ENCODE measurements around the gene IFNA7.
"Not testable (repeated sequence)": the region's sequence is repeated elsewhere in the genome, so short reads cannot be mapped to it uniquely, and the experiment has no call there.

The IFNA7 gene

GRCh38 chr9:21202105-21202504 lies at the start of gene IFNA7:
Gene IFNA7, minus strand, starts transcription at chr9:21202205. Its CDS starts 40 bp downstream, at chr9:21202165.
- not testable (repeated sequence) for DNase-seq (ENCODE audit: low read depth in 1 of 2, low spot score in 1 of 2)

DNA sequence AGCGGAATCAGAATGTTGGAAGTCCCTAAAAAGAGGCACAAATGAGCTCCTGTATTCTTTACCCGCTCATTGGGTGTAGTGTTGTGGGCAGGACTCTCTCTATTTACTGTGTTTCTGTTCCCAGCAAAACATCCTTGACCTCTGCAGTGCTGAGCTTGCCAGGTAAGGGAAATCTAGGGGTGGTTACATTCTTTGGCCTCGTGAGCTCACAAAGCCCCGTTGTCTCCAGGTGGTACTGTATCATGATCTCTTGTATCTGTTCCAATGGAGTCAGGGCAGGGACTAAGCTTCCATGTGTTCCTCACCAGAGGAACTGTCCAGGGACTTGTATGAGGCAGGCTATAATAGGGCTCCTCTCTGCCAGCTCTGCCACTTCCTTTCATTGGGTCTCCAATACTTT lies 49.6 kb upstream of the IFNA7 start:
- DNase-seq (ENCODE audit: low read depth in 1 of 2, low spot score in 1 of 2): no peak

DNA sequence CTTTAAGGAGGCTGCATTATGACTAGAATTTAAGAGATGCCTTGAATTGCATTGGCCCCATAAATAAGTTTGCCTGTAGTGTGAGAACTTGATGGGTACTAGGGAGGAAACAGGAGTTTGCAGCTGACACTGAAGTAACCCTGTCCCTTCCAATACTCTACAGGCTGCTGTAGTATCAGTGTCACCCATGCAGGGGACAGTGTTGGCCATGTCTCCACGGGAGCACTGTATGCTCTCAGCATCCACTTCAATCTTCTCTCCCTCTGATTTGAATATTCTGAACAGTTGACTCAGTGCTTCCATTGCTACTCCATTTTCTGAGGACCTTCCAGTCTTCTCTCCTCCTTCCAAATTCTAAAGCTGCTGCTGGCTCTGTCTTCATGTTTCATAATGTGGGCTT lies 49.2 kb upstream of the IFNA7 start:
- DNase-seq (ENCODE audit: low read depth in 1 of 2, low spot score in 1 of 2): no peak

- no peak for DNase-seq (ENCODE audit: low read depth in 1 of 2, low spot score in 1 of 2)
Observed at GRCh38 chr9:21244836-21245235, 42.8 kb upstream of the IFNA7 start.

DNA sequence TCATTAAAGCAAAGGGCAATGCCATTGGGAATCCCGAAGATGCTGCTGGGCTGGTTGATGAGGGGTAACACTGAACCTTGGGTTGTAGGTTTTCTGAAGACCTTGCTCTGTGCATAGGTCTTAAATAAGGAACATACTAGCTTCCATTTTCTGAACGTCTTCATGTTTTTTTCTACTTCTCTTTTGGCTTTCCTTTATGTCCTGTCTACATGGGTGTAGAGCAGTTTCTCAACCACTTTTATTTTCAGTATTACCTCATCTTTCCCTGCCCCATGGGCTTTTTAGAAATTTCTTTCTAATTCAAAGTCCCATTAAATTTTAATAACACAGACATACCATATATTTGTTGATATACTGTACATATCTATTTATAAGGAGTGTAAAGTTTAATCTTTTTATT lies 37.9 kb upstream of the IFNA7 start, which contains the start of gene IFNA14:
TSS of gene IFNA14 (minus strand) at position 95 of the 400 bp plus-strand sequence. CDS start at position 25, 70 bp downstream.
- no peak for DNase-seq (ENCODE audit: low read depth in 1 of 2, low spot score in 1 of 2)

DNA sequence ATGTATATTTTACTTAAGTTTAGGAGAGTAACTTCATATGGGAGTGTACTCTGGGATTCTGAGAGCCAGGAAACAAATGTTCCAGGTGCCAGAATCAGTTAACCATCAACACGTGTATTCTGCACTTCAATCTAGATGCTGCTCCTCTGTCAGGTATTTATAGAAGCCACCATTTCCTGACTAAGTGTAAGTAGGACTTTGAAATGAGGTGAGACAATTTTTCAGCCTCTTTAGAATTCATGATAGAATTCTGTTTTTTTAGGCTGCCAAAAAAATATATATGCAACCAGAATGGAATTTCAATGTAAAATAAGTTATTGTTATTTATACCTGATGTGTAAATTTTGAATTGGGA lies 34.3 kb upstream of the IFNA7 start:
- not testable (repeated sequence) for DNase-seq (ENCODE audit: low read depth in 1 of 2, low spot score in 1 of 2)

- not testable (repeated sequence) for DNase-seq (ENCODE audit: low read depth in 1 of 2, low spot score in 1 of 2)
Observed at GRCh38 chr9:21235468-21236359, 33.7 kb upstream of the IFNA7 start.

DNA sequence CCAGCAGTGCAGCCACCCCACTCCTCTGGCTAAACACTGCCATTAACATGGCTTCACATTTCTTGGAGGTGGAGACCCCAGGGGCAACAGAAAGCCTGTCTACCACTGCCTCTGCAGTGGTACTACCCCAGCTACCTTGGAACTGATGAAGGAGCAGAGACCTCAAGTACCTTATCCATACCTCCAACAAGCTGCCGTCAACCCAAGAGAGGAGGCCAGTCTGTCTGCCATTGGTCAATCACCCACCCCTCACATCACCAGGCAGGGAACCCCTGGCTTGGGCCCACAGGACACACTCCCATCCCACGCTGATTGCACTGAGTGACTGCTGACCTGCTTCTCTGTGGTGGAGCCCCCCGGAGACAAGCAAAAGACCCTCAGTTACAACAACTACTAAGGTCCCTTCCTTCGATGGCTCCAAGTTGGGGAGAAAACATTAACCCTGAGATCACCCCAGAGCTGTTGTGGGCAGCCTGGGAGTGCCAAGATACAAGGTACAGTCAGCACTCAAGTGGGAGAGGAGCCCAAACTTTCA lies 32.2 kb upstream of the IFNA7 start:
- no peak for DNase-seq (ENCODE audit: low read depth in 1 of 2, low spot score in 1 of 2)

GRCh38 chr9:21233258-21233657 lies 31.3 kb upstream of the IFNA7 start:
- DNase-seq (ENCODE audit: low read depth in 1 of 2, low spot score in 1 of 2): no peak

DNA sequence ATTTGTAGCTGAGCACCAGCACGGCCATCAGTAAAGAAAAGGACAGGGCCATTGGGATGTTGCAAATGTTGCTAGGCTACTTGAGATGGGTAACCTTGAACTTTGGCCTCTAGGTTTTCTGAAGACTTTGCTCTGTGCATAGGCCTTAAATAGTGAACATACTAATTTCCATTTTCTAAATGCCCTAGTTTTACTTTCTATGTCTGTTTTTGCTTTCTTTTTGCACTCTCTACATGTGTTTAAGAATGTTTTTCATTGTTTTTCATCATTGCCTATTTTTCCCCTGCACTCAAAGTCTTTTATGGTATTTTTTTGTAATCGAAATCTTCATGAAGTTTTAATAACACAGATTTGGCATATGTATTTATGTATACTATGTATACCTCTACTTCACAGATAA lies 26.1 kb upstream of the IFNA7 start, which contains the start of gene IFNA17:
TSS of gene IFNA17 (minus strand) at position 101 of the 400 bp plus-strand sequence. CDS start at position 52, 49 bp downstream.
- DNase-seq (ENCODE audit: low read depth in 1 of 2, low spot score in 1 of 2): no peak

DNA sequence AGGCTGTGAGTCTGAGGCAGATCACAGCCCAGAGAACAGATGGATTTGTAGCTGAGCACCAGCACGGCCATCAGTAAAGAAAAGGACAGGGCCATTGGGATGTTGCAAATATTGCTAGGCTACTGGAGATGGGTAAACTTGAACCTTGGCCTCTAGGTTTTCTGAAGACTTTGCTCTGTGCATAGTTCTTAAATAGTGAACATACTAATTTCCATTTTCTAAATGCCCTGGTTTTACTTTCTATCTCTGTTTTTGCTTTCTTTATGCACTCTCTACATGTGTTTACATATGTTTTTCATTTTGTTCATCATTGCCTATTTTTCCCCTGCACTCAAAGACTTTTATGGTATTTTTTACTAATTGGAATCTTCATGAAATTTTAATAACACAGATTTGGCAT lies 15.2 kb upstream of the IFNA7 start, which contains the start of gene IFNA16:
TSS of gene IFNA16 (minus strand) at position 101 of the 400 bp plus-strand sequence. CDS start at position 95, 6 bp downstream.
- DNase-seq (ENCODE audit: low read depth in 1 of 2, low spot score in 1 of 2): not testable (repeated sequence)

DNA sequence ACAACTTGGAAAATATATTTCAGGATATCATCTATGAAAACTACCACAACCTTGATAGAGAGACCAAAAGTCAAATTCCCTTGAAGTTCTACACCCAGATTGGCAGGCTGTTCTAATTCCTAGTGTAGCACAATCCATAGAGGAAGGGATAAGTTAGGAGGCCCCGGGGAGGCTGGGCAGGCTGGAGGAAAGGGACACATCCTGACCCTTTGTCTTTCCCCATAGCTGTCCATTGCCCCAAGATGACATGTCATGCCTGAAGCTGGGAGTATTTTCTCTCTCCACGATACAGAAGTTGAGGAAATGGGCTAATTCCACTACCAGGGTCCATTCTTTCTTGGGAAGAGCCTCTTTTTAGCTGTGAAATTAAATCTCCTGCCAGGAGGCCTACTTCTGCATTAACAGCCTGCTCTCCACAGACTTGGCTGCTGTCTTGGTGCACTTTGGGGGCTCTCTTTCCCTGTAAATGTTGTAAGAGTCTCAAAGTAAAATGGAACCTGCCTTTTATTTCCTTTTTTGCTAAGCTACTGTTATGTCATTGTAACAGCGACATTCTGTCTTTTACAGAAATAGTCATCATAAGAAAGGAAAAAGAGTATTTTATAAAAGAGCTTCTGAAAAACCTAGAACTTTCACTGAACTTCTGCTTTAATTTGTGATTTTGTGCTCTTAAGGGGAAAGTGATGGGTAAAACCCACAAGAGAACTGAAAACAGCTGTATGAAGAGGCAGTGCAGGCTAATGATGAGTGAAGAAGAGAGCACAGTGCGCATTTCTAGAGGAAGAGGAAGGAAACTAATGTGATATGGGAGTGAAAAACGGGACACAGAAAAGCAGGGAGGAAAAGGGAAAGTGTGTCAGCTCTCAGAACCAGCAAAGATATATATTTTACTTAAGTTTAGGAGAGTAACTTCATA lies 11.7 kb upstream of the IFNA7 start:
- not testable (repeated sequence) for DNase-seq (ENCODE audit: low read depth in 1 of 2, low spot score in 1 of 2)

DNA sequence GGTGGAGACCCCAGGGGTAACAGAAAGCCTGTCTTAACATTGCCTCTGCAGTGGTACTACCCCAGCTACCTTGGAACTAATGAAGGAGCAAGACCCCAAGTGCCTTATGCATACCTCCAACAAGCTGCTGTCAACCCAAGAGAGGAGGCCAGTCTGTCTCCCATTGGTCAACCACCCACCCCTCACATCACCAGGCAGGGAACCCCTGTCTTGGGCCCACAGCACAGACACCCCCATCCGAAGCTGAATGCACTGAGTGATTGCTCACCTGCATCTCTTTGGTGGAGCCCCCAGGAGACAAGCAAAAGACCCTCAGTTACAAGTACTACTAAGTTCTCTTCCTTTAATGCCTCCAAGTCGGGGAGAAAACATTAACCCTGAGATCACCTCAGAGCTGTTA lies 10.2 kb upstream of the IFNA7 start:
- not testable (repeated sequence) for DNase-seq (ENCODE audit: low read depth in 1 of 2, low spot score in 1 of 2)

DNA sequence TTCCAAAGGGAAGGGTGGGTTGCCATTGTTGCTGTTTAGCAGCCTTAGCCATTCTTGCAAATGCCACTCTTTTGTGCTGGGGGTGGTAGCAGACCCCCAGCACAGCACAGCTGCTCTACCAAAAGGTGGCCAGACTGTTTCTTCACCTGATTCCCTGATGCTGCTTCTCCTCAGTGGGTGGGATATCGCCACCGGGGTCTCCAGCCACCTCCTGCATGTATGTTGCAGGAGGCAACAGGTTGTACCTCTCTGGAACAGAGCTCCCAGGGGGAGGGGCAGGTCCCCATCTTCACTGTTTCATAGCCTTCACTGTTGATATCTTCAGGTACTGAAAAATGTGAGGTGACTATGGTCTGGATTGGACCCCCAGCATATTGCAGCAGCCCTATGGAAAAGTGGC lies 8.8 kb upstream of the IFNA7 start:
- not testable (repeated sequence) for DNase-seq (ENCODE audit: low read depth in 1 of 2, low spot score in 1 of 2)

- DNase-seq (ENCODE audit: low read depth in 1 of 2, low spot score in 1 of 2): no peak
Observed at GRCh38 chr9:21210311-21210710, 8.3 kb upstream of the IFNA7 start.

GRCh38 chr9:21207043-21207442 lies 5.0 kb upstream of the IFNA7 start, which contains the start of gene IFNA10:
Gene IFNA10, minus strand, starts transcription at chr9:21207143. Its CDS starts 46 bp downstream, at chr9:21207097.
- DNase-seq (ENCODE audit: low read depth in 1 of 2, low spot score in 1 of 2): not testable (repeated sequence)

- DNase-seq (ENCODE audit: low read depth in 1 of 2, low spot score in 1 of 2): no peak
Observed at GRCh38 chr9:21205204-21205603, 3.2 kb upstream of the IFNA7 start.

GRCh38 chr9:21194867-21195776 lies 6.9 kb downstream of the IFNA7 start:
- DNase-seq (ENCODE audit: low read depth in 1 of 2, low spot score in 1 of 2): not testable (repeated sequence)

GRCh38 chr9:21187487-21187886 lies 14.5 kb downstream of the IFNA7 start, which contains the start of gene IFNA4:
Gene IFNA4, minus strand, starts transcription at chr9:21187587. Its CDS starts 56 bp downstream, at chr9:21187531.
- DNase-seq (ENCODE audit: low read depth in 1 of 2, low spot score in 1 of 2): not testable (repeated sequence)
